ENCODE data around the gene SREBF1.

- TF ChIP-seq CEBPB (IDR thresholded peaks at IDR 0.05; ENCODE audit: borderline replicate concordance in 1 of 2, low read depth in 2 of 2, low read length in 2 of 2) (no peak), JUND (IDR thresholded peaks at IDR 0.05; ENCODE audit: low read depth, low read length) (no peak), FOXM1 (IDR thresholded peaks at IDR 0.05; ENCODE audit: low read depth, low read length) (no peak), EGR1 (IDR thresholded peaks at IDR 0.05; ENCODE audit: borderline replicate concordance in 1 of 2, low read depth in 2 of 2, low read length in 2 of 2) (no peak), POLR2A (IDR thresholded peaks at IDR 0.05; ENCODE audit: low read depth, low read length) (no peak), EP300 (IDR thresholded peaks at IDR 0.05; ENCODE audit: borderline replicate concordance in 1 of 2, control insufficient read depth in 1 of 2, low read depth in 2 of 2, low read length in 2 of 2) (no peak), RB1 (IDR thresholded peaks at IDR 0.05; ENCODE audit: borderline replicate concordance) (no peak), RBBP5 (conservative IDR thresholded peaks at IDR 0.05) (no peak), NFYB (IDR thresholded peaks at IDR 0.05; ENCODE audit: insufficient read depth, low read depth, low read length) (no peak), NR2C2 (IDR thresholded peaks at IDR 0.05; ENCODE audit: borderline replicate concordance, control insufficient read depth, insufficient read length, low read depth) (no peak)
- TF ChIP-seq, protein P1, sequence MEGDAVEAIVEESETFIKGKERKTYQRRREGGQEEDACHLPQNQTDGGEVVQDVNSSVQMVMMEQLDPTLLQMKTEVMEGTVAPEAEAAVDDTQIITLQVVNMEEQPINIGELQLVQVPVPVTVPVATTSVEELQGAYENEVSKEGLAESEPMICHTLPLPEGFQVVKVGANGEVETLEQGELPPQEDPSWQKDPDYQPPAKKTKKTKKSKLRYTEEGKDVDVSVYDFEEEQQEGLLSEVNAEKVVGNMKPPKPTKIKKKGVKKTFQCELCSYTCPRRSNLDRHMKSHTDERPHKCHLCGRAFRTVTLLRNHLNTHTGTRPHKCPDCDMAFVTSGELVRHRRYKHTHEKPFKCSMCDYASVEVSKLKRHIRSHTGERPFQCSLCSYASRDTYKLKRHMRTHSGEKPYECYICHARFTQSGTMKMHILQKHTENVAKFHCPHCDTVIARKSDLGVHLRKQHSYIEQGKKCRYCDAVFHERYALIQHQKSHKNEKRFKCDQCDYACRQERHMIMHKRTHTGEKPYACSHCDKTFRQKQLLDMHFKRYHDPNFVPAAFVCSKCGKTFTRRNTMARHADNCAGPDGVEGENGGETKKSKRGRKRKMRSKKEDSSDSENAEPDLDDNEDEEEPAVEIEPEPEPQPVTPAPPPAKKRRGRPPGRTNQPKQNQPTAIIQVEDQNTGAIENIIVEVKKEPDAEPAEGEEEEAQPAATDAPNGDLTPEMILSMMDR (IDR thresholded peaks at IDR 0.05 in 2 of 3, conservative IDR thresholded peaks at IDR 0.05 in 1 of 3; ENCODE audit: control insufficient read depth in 2 of 3, extremely low read depth in 1 of 3, insufficient read depth in 1 of 3, low read depth in 3 of 3, low read length in 3 of 3): no peak
Measured at GRCh38 chr17:17855976-17856375, 19.2 kb upstream of the SREBF1 start.

All from GM12878 (cell line).